GM21526 (cell line): Measurements from ENCODE around the gene EEF1E1.

ENCODE experiments used
- ATAC-seq: cut with Tn5 transposase; IDR thresholded peaks from one replicate; pipeline ENCODE4 v1.9.1; 2021; ENCODE audit warnings: moderate library complexity; ENCODE audit not compliant: unreplicated experiment, low FRiP score

Gene EEF1E1

DNA sequence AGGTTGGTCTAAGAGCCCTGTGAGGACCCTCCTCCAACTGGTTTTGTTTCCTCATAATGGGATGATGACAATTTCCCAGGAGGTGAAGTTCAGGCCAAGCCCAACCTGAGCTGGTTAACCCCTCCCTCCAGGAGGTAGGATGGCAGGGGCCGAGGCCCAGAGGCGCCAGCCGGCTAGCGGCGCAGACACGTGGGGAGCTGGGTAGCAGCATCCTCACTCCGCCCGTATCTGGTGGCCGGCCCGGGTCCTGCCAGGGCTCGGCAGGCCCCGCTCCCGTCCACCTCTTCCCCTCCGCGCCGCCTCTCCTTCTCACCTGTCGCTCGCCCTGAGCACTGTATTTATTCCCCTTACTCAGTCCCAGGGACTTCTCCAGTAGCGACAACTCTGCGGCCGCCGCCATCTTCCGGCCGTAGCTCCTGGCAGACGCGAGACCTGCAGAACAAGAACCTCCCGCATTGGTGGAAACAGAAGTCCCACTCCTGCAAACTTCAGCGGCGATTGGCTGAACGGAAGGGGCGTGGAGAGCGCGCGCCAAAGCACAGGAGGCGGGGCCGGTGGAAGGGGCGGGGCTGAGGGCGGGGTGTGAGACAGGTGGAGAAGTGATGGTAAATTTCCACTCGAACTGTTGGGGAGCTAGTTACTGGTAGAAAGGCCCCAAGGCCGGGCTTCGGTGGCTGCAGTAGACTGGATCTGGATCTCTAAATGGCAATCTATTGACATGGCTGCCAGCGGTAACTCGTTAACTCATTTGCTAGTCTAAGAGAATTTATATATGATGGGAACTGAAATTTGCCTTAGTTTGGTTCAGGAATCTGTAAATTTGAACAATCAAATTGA lies at the start of gene EEF1E1:
Gene EEF1E1, minus strand, starts transcription at position 427 of the 837 bp plus-strand sequence. Its CDS starts 27 bp downstream, at position 400.
- peak; percentile 98 for ATAC-seq

DNA sequence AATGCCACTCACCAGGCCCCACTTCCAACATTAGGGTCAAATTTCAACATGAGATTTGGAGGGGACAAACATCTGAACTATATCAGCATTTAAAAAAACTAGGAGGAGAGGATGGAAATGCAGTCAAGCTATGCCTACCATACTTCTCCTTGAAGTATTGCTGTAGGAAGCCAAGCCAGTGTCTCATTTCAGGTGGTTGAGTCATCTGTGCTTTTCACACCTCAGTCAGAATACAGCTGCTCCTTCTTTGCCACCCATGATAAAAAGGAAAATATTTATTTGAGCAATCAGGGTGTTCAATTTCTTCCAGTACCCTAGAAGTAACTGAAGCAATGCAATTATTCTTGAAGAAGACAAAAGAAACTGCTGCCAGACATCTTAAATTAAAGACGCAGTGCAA lies 47.0 kb upstream of the EEF1E1 start:
- no peak for ATAC-seq

DNA sequence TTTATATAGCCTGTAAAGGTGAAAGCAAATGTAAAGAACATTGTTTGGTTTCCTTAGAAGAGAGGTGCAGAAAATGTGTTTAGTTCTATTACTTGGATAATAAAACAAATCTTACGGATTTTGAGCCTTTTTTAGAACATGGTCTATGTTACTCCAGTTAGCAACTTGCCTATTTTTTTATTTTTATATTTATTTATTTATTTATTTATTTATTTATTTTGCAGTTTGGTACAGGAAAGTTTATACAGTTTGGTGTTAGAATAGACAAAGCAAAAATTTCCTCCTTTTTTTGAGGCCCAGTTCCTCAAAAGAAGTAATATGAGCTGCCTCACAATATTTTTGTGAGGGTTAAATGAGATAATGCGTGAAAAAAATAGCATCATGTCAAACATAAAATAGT lies 41.6 kb upstream of the EEF1E1 start:
- no peak for ATAC-seq

DNA sequence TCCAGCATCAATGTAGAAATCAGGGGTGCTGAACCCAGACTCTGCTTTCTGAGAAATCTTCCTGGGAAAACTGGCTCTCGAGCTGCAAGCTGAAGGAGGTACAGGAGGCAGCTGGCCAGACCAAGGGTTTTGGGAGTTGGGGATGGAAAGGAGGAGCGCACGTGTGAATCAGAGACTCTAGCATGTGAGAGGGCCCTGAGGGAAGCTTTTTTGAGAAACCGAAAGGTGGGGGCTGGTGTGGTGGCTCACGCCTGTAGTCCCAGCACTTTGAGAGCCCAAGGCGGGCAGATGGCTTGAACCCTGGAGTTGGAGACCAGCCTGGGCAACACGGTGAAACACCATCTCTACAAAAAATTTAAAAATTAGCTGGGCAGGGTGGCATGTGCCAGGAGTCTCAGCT lies 37.1 kb upstream of the EEF1E1 start:
- ATAC-seq: no peak

DNA sequence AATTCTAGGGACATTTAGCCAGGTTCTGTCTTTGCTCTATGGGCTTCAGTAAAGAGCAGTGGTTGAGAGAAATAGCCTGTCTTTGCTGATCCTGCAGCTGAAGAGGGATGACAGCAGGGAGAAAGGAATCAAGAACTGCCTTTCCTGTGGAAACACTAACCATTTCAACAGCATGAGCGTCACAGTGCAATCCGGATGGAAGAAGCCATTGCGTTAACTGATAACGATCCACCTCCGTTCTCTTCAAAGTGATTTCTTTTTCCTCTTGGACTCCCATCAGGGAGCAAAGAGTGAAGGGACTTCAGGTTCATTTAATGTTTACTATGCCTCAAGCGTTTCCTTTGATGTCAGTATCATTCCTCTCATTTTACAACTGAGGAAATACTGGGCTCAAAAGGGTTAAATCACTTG lies 35.2 kb upstream of the EEF1E1 start:
- ATAC-seq: no peak

DNA sequence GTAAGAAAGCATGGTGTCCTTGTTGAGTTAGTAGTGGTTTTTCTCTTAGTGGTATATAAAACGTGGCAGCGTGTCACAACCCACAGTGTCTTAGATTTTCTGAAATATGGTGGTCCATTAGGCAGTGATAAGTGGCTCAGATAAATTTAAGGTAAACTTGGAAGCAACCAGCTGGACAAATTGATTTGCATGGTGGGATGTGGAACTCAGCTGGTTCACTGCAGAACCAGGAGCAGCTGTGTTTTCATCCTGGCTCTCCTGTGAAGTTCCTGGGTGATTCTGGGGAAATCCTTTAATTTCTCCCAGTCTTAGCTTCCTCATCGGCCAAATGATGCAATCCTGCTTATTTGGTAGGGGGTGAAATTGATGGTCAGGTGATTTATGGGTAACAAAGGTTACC lies 32.9 kb upstream of the EEF1E1 start:
- ATAC-seq: no peak

DNA sequence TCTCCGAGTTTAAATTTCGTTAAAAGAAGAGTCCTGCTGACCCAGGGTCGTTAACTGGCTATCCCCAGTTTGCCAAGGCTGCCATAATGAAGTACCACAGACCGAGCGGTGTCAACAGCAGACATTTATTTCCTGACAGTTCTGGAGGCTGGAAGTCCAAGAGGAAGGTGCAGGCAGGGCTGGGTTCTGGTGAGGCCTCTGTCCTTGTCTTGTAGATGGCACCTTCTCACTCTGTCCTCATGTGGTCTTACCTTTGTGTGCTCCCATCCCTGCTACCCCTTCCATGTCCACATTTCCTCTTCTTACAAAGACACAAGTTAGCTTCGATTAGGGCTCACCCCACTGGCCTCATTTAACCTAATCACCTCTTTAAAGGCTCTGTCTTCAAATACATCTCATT lies 29.8 kb upstream of the EEF1E1 start:
- ATAC-seq: no peak

DNA sequence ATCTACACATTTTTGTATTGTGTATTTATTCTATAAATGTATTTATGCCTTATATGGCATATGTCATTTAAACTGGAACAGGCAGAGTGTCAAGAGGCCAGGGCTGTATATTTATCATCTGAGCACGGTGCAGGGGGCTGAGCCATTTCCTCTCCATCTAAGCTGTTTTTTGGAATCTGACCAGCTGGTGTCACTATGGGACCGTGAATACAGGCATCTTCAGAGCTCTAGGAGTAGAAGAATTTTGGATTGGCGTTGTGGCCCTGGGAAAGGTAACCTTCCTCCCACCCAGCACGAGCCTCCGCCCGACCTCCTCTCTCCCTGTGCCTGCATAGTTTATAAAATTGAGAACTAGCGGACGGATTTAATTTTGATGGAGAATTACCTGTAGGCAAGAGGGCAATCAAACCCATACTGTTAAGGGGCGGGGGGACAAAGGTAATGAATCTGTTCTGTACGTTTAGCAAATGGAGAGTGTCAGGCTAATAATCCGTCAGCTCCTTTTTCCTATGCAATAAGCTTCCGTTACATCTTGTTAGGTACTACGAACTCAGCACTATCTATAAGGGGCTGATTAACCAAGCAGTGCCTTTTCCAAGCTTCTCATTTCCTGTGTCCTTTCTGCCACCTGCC lies 29.0 kb upstream of the EEF1E1 start:
- peak; percentile 83 for ATAC-seq

DNA sequence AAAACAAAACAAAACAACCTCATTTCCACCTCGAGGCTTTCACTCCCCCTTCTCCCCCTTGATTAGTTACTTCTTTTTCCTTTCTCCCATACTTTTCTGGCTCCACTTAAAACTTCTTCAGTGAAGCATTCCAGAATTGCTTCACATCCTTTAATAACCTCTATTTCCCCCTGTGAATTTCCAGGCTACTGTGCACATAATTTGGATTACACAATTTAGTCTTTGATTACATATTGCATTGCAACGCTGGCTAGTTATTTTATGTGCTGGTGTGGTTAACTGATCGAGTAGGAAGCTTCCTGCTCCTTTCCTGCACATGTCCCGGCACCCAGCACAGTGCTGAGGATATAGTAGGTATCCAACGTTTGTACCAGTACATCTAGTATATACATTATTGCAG lies 28.1 kb upstream of the EEF1E1 start:
- ATAC-seq: no peak

DNA sequence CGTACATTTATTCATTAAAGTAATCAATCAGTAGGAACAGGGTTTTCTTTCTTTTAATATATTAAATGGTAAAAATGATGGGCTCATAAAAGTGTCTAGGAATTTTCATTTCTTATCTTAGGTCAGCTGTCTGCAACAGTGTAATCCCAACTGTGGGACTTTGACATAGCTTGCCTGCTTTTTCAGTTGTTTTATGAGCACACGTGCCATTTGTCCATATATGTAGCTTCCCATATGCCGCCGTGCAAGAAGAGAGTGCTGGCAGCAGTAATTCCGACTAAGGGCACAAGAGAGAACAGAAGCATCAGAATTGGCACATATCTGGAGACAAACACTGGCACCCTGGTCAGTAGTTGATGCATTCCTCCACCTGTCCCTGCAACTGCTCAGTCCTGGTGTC lies 20.9 kb upstream of the EEF1E1 start:
- ATAC-seq: no peak

DNA sequence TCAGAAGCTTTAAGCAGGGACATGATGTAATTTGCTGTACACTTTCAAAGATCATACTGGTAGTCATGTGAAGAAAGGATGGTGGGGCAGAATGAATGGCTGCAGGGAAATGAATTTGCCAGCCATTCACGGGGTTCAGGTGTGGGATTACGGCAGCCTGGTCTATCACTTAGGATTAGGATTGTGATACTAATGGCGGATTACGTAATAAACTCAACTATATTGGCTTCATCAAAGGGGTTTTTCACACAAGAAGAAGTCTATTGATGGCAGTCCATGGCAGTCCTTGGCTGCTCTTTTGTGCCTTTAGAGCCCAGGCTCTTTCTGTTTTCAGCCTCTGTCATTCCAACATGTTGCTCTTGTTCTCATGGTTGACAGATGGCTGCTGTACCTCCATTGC lies 12.6 kb upstream of the EEF1E1 start:
- no peak for ATAC-seq

DNA sequence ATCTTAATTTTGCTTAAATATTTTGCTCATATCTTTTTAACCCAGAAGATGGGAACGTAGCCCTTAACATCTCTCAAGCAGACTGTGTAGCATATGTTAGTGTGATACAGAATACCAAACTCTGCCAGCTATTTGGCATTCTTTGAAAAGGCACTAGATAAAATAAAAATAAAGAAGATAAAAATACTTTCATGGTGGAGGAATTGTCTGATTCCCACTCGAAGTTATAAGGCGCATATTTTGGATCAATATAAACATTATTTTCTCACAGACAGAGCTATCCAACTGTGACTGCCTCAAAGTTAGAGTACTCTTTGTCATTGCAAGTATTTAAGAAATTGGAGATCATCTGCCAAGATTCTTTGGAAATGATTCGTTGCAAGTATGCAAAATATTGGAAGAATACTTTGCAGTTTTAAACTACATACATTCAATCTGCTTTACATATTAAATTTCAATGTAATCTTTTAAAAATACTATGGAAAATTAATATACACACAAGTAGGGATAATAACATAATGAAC lies 10.8 kb upstream of the EEF1E1 start:
- ATAC-seq: no peak

DNA sequence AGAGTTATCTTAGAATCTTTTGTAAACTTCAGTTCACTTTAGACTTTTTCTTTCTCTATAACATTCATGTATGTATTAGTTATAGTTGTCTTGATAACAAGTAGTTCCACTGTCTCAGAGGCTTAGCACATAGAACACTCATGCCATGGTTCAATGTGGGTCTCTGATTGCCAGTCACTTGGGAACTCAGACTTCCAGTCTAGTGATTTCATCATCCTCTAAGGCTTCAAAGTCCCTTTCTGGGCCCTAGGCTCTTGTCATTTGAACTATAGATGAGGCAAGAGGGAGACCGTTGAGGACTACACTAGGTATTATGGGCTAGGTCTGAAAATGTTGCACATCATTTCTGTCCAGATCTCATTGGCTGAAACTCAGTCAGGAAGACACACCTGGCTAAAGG lies 8.4 kb upstream of the EEF1E1 start:
- peak; percentile 13 for ATAC-seq

DNA sequence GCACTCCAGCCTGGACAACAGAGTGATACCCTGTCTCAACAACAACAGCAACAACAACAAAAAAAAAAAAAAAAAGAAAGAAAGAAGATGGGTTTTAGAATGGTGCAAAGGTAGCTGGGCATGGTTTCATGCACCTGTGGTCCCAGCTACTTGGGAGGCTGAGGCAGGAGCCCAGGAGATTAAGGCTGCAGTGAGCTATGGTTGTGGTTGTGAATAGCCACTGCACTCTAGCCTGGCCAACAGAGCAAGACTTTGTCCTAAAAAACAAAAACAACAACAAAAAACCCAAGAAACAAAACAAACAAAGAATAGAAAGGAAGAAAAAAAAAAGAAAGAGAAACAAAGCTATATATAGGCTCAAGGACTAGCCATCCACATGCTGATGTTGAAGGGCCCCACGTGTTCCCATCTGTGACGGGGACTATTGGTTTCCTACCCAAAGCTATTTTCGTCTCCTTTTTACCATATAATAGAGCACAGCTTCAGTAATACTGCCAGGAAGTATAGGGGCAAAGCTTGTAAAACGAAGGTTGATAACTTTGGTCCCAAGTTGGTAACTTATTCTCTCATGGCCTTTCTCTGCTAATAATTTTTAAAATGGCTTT lies 7.9 kb upstream of the EEF1E1 start:
- ATAC-seq: peak; percentile 92

DNA sequence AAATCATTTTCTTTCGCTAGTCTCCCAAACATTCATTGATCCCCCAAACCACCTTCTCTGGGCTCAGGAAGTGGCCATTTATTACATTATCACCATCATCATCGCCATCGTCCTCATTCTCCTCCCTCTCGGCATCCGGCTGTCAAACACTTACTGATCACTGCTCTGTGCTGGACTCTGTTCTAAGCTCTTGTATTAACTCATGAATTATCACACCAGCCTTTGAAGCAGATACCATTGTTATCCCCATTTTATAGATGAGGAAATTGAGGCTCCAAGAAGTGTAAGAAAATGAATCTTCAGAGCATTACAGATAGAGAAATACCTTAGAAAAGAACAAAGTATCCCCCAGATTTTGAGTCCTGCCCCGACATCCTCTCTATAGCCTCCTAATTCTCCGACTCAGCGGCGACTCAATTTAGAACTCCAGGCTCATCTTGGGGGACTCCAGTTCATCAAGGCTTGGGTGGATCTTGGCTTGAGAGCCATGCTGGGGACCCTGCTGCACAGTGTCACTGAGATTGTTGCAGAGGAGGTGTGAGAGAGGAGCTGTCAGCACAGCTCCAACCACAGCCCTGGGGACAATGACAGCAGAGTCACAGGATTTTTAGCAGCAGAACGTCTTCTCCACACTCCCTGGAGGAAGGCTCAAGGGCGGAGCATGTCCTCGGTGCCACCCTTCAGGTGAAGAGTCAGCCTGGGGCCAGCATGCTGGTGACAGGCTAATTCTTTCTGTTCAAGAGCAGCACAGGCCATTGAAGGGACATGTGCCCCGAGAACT lies 6.6 kb upstream of the EEF1E1 start:
- ATAC-seq: no peak

DNA sequence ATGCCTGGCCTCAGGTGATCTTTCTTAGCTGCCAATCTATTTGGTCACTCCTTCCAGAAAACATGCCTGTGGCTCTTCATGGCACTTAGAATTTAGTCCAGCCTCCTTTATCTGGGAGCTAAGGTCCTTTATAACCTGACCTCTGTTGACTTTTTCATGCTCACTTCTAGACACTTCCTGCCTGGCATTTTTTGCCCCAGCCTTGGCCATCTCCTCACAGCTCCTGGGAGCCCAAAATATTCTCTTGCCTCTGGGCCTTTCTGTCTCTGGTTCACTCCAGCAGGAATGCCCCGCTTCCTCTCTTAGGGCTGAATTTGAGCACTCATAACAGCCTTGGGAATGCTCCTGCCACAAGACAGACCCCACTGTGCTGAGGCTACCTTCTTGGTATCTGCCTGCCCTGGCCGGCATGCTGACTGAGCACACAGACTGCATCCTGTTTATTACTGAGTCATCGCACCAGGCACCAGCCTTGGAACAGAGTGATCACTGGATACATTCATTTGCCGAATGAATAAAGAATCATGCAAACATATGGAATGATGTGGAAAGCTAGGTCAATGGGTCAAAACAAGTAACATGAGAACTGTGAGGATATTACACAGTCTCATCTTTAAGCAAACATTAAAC lies 5.8 kb upstream of the EEF1E1 start:
- no peak for ATAC-seq

DNA sequence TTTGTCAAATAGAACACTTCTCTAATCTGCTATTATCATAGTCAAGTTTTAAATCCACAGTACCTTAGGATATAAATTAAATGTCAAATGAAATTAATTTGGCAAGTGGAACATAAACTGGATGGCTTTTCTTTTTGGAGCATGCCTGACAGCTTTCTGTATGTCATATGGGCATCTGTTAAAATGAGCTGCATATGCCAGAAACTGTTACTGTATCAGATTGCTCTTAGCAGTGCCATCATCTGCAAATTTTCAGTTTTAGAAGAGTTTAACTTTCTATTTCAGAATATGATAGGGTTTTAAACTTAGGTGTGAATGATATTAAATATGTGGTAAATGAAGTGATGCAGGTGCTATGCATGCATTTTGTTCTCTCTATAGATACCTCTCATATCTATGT lies 3.4 kb upstream of the EEF1E1 start:
- no peak for ATAC-seq

DNA sequence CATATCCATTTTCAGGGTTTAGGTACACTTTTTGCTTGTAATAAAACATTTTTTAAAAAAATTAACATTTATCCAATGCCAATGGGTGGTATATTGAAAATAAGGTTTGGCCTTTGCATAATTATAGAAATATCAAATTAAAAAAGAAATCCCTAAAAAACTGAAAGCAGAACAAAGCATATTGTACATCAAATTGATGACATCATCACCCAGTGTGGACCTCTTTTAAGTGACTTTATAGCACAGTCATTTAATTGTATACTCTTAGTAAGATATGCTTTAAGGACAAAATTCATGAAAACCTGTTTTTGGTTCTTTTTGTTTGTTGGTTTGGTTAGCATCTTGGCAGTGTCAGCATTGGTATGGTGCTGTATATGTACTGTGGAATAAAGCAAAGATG lies 1.4 kb upstream of the EEF1E1 start:
- no peak for ATAC-seq

DNA sequence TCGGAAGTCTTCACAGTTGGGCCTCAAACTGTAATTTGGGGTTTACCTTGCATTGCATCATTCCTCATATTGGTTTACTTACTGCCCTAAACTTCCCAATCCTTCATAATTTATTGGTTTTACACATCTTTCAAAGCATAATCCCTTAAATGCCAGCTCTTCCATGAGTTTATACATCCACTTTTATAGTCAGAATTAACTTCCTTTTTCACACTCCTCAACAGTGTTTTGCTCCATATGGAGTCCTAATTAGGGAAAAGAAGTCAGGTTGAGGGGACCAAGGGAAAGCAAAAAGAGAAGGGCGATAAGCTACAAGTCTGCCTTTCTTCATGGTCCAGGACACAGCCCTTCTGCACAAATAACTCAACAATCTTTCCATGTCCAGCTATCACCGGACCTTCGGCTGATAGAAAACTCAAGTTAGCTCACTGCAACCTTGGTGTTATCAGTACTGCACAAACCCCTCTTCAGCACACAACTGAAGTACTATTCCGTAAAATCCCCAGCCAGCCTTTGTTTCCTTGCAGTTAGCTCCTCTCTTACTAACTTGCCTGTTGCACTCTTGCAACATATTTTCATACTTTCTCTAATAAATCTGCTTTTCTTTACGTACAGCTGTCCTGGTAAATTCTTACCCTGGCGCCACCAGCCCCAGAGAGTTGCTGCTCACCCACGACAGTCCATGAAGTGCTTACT lies 2.0 kb downstream of the EEF1E1 start:
- ATAC-seq: no peak

DNA sequence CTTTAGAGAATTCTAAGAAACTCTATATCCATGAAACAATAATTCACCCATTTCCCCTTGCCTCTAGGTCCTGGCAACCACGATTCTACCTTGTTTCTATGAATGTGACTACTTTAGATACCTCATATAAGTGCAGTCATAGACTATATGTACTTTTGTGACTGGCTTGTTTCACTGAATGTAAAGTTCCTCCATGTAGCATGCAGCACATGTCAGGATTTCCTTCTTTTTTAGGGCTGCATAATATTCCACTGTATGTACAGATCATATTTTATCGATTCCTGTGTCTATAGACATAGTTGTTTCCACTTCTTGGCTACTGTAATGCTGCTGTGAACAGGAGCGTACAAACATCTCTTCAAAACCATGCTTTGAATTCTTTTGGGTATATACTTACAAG lies 11.7 kb downstream of the EEF1E1 start:
- ATAC-seq: no peak
